ENCODE results near the gene FSIP2.
"Not testable (repeated sequence)": the region's sequence is repeated elsewhere in the genome, so short reads cannot be mapped to it uniquely, and the experiment has no call there.

The FSIP2 gene

DNA sequence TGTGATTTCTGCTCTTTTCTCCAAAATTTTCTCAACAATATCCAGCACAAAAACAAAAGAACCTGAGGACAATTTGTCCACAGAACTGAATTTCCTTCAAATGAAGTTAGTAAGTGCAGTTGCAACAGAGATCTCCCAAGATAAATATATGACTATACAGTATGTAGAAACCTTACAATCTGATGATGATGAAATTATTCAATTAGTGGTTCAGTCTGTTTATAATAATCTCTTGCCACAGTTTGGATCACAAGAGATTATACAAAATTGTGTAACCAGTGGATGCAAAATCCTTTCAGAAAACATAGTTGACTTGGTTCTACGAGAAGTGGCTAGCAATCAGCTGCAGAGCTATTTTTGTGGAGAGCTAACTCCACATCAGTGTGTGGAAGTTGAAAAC is 68.7 kb downstream of the FSIP2 start:
- no peak for DNase-seq (ENCODE audit: low spot score)

- DNase-seq (ENCODE audit: low spot score), result no peak
Observed at GRCh38 chr2:185811580-185811979, 73.0 kb downstream of the FSIP2 start.

DNA sequence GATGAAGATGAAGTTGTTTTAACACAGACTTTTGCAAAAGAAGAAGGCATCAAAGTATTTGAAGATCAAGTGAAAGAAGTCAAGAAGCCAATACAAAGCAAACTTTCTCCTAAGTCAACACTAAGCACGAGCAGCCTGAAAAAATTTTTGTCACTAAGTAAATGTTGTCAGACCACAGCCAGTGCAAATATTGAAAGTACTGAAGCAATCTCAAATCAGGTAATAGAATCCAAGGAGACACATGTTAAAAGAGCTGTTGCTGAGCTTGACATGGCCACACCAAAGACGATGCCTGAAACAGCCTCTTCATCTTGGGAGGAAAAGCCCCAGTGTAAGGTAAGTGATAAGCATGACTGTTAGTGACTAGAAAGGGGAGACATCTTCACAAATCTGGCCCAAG is 75.1 kb downstream of the FSIP2 start:
- DNase-seq (ENCODE audit: low spot score), result no peak

- no peak for DNase-seq (ENCODE audit: low spot score)
Observed at GRCh38 chr2:185817991-185818390, 79.4 kb downstream of the FSIP2 start.

GRCh38 chr2:185821467-185821866 is 82.9 kb downstream of the FSIP2 start:
- no peak for DNase-seq (ENCODE audit: low spot score)

- DNase-seq (ENCODE audit: low spot score), result no peak
Observed at GRCh38 chr2:185823773-185824172, 85.2 kb downstream of the FSIP2 start.

- no peak for DNase-seq (ENCODE audit: low spot score)
Observed at GRCh38 chr2:185825557-185825956, 87.0 kb downstream of the FSIP2 start.

DNA sequence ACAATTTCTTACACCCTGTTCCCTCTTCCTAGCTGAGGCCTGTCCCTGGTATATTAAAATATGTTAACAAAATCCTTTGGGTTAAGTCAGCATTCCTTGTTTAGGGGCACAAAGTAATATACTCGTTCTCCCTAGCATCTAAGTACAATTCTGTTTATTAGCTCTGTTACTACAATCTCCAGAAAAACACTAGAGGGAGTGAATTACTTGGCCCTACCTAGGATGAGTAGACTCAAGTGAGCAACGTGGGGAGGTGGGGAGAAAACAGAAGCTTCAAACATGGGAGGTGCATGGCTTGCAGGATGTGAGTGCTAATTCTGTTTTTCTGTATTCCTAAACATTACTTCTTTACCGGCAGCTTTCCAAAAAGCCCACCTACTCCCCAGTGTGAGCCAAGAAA is 89.7 kb downstream of the FSIP2 start:
- DNase-seq (ENCODE audit: low spot score), result no peak

DNA sequence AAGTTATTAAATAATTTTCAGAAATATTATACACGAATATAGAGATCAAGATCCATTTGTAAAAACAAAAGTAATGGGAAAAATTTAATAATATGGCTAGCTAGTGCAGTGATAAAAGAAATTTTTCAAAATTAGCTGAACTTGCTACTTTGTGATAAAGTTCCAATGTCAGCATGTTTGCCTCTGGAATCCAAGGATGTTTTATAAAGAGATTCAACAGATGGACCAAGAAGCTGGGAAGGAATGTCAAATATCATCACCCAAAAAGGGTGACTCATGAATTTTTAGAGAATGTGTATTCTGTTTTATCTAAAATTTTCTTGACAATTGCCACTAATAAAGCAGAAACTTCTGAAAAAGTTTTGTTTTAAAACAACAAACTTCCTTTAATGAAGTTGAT is 95.3 kb downstream of the FSIP2 start:
- no peak for DNase-seq (ENCODE audit: low spot score)

GRCh38 chr2:185835974-185836373 is 97.4 kb downstream of the FSIP2 start:
- DNase-seq (ENCODE audit: low spot score), result no peak

DNA sequence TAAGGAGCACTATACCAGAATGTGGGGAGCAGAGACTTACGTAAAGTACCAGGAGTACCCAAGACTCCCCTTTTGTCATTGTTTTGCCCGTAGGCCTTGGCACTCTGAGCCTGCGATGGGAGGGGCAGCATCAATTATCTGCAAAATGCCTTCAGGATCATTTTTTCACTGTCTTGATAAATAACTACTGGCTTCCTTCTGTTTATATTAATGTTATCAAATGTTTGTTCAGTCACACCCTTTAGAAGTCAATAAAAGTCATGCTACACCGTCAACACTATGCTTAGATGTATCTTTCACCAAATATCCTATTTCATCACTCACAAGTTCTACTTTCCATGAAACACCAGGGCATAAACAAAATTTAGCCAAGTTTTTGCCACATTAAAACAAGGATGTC is 116.3 kb downstream of the FSIP2 start:
- no peak for DNase-seq (ENCODE audit: low spot score)

- DNase-seq (ENCODE audit: low spot score), result no peak
Observed at GRCh38 chr2:185857691-185858090, 119.1 kb downstream of the FSIP2 start.

DNA sequence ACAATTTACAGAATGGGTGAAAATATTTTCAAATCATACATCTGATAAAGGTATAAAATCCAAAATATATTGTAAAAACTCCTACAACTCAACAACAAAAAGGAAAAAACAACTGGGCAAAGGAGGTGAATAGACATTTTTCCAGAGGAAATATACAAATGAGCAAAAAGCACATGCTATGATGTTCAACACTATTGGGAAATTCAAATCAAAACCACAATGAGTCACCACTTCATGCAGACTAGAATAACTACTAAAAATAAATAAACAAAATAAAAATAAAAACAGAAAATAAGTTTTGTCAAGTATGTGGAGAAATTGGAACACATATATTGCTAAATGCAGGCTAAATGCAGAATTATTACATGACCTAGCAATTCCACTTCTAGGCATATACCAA is 120.9 kb downstream of the FSIP2 start:
- no peak for DNase-seq (ENCODE audit: low spot score)

GRCh38 chr2:185860321-185860720 is 121.7 kb downstream of the FSIP2 start:
- DNase-seq (ENCODE audit: low spot score), result no peak

GRCh38 chr2:185862657-185863398 is 124.2 kb downstream of the FSIP2 start:
- no peak for DNase-seq (ENCODE audit: low spot score)

GRCh38 chr2:185864468-185865260 is 126.1 kb downstream of the FSIP2 start:
- not testable (repeated sequence) for DNase-seq (ENCODE audit: low spot score)

- DNase-seq (ENCODE audit: low spot score), result no peak
Observed at GRCh38 chr2:185875136-185875931, 136.7 kb downstream of the FSIP2 start.

DNA sequence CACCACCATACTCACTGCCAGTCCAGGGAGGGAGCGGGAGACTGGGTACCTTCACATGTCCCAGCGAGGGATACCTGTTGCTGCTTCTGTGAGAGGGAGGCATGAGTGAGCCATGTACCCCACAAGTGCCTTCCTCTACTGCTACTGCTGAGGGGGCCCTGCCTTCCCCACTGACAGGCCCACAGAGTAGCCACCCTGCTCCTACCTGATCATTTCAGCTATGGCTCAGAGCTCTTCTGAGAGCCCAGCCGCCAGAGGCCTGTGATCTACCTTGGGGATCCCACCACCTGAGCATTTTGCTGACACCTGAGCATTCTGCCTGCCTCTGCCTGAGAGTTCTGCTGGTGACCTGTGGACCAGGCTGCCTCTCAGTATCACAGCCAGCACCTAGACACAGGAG is 137.6 kb downstream of the FSIP2 start:
- DNase-seq (ENCODE audit: low spot score), result no peak

DNA sequence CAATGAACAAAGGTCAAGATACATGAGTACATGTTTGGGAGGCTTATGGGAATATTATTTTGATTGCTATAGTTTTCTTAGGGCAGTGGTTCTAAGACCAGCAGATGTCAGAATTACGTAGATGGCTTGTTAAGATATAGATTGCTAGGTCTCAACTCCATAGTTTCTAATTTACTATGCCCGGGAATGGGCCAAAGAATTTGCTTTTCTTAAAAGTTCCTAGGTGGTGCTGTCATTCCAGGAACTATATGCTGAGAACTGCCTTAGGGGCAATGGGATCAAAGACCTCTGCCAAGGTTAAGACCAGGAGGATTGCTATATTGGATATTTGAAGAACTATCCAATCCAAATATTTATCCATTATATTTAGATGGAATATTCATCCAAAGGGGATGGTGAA is 141.8 kb downstream of the FSIP2 start:
- no peak for DNase-seq (ENCODE audit: low spot score)
